Epithelial cell of esophagus (primary cell): ENCODE results near the gene PXDN.

Experiments
- DNase-seq: peaks from one replicate; pipeline ENCODE4 v3.0.0; 2010; ENCODE audit warnings: low read depth
- H3K4me3 ChIP-seq: 2 replicates; pipeline ENCODE4 v1.5.1; 2011; ENCODE audit warnings: mild to moderate bottlenecking, low read length, control low read depth
- TF ChIP-seq, protein P1 (sequence below): IDR thresholded peaks from 2 replicates; pipeline ENCODE4 v1.5.1; 2011; ENCODE audit warnings: low read depth, mild to moderate bottlenecking, low read length, control low read depth, inconsistent platforms; ENCODE audit not compliant: insufficient read depth; ENCODE audit errors: missing control alignments

PXDN gene

DNA sequence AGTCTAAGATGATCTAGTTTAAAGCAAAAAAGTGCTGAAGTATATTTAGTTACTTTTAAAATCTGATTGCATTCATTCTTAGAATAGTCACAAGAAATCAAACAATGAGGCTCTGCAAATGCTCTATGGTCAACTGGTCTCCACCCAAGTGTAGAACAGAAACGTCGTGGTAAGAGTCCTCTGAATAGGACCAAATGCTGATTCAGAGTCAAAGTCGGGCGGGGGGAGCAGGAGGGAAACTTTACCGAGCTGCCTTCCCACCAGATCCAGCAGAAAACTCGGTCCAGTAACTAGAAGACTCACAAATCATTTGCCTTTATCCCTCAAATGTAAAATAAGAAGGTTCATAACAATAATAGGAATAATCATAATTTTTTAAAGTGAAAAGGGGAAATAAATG lies 46.2 kb upstream of the PXDN start:
- no peak for DNase-seq
- H3K4me3 ChIP-seq = no peak overlapping the region
- TF ChIP-seq, protein P1, sequence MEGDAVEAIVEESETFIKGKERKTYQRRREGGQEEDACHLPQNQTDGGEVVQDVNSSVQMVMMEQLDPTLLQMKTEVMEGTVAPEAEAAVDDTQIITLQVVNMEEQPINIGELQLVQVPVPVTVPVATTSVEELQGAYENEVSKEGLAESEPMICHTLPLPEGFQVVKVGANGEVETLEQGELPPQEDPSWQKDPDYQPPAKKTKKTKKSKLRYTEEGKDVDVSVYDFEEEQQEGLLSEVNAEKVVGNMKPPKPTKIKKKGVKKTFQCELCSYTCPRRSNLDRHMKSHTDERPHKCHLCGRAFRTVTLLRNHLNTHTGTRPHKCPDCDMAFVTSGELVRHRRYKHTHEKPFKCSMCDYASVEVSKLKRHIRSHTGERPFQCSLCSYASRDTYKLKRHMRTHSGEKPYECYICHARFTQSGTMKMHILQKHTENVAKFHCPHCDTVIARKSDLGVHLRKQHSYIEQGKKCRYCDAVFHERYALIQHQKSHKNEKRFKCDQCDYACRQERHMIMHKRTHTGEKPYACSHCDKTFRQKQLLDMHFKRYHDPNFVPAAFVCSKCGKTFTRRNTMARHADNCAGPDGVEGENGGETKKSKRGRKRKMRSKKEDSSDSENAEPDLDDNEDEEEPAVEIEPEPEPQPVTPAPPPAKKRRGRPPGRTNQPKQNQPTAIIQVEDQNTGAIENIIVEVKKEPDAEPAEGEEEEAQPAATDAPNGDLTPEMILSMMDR = no peak

DNA sequence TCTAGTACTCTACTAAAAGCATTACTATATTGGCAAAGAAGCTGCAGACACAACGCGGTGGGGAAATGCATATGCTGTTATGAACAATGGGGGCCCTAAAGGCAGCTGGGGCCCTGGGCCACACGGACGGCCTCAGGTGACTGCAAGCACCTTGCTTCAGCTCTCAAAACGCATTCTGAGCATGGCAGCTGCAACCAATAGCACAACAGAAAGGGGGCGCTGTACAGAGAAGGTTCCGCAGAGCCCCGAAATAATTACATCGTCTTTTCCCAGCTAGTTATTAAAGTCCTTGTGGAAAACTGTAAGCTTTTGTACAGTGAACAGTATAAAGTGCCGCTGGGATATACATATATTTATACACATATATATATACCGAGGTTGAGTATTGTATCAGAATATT lies 45.3 kb upstream of the PXDN start:
- no peak overlapping the region for H3K4me3 ChIP-seq
- TF ChIP-seq, protein P1 = no peak
- DNase-seq = no peak

DNA sequence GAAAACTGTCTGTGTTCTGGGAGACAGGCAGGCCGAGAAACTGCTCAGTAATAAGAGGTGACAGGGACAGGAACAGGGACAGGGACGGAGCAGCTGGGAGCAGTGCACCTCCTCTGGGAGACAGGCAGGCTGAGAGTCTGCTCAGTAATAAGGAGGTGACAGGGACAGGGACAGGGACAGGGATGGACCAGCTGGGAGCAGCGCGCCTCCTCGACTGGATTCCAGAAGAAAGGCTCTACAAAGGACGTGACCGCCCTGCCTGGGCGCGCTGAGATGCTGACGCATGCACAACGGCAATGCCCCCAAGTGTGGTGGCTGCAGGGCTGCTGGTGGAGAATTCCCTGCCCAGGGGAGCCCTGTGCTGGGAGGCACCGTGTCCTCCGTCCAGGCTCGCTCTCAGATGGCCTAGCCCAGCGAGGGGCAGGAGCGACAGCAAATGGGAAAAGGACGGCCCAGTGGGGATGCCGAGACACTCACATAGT lies 44.2 kb upstream of the PXDN start:
- no peak for DNase-seq
- no peak overlapping the region for H3K4me3 ChIP-seq
- TF ChIP-seq, protein P1 = no peak

DNA sequence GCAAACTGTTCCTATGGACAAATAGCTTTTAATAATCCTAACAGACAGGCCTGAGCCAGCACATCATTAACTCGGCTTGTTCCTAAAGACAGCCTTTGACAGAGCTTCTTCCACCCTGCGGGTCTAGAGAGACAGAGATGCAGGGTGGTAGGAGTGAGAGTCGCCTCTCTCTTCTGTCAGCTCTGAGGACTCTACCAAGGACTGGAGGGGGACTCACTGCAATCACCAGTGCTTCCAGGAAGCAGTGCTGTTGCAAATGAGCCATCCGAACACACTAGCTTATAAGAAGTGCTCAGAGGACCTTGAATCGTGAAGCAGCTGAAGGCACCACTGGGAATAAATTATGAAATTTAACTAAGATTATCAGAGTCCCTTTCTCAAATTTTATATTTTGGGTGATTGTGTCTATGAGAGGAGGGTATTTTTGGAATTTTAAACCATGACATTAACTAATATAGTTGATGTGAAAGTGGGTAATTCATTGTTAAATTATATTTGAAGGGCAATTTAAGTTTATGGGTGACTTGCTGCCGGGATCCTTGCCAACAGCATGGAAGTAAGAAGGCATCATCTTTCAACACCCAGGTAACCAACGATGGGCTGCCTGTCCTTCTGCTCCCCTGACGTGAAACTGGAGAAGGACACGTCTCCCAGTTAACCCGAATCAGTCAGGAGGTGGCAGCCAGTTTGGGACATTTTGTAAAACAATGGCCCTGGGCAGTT lies 43.6 kb upstream of the PXDN start:
- DNase-seq = no peak
- TF ChIP-seq, protein P1 = no peak
- no peak overlapping the region for H3K4me3 ChIP-seq

DNA sequence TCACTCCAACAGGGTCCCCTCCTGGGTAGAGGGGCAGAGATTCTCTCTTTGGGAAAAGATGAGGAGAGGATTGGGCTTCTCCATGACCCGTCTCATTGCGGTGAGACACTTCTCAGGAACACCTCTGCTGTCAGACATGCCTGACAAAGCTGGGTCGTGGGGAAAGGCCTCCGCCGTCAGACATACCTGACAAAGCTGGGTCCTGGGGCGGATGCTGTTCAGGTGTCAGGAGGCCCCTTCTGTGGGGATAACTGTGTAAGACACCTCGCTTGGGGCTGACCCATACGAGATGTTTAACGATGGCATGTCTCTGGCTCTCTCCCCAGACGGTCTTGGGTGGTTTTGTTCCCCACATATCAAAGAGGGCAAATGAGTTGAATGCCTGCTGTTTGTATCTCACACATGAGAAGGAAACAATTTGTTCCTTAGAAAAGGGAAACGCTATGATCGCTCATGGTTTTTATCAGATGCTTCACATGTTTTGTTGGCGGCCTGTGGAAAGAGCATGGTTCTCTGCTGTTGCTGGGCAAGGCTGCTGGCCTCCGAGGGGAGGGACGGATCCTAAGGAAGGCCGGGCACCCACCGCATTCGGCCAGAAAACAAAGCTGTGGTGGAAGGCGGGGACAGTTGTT lies 40.8 kb upstream of the PXDN start:
- TF ChIP-seq, protein P1 = no peak
- no peak for DNase-seq
- H3K4me3 ChIP-seq = no peak overlapping the region

DNA sequence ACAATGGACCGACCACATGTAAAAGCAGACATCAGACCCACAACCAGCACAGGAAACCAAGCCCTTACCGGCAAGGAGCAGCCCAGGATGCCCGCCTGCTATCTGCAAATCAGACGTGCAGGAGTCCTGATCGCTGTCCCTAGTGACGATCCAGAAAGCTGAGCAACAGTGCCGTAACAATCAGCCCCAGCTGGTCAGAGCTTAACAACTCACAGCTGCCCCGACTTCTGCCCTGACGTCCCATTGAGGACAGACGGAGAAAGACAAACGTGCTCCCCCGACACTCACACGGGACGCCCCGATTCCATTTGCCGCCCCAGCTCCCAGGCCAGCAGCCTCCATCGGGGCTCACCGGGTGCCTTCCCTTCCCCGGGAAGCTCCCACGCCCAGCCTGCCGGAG lies 39.8 kb upstream of the PXDN start:
- DNase-seq = no peak
- TF ChIP-seq, protein P1 = no peak
- H3K4me3 ChIP-seq = no peak overlapping the region
